Panc1 (cell line): ENCODE data around the gene KDM7A. TPM values are rescaled to one million over a fixed set of nuclear protein-coding genes. Genes with fewer than 3 reads are reported as not detected.
A peak's percentile ranks its signal among the peaks of the same experiment; 100 is the strongest.

Experiments used
- ATAC-seq: fragments of 200-7000 bp; cut with Tn5 transposase; 2 replicates; pipeline ENCODE4 v1.9.1; 2020; ENCODE audit warnings: mild to moderate bottlenecking, moderate library complexity
- BruUV-seq: library from RNA; stranded (reverse); fragments of 400-500 nt; replicated peaks from 2 replicates; lab custom pipeline; 2021; lab: Mats Ljungman, UMichigan
- CTCF ChIA-PET: fragments of 300-600 bp; sonication (Branson Sonifier 250); formaldehyde crosslinking; loops from one replicate; lab custom pipeline; 2022; ENCODE audit warnings: antibody characterized with exemption; lab: Charles Lee
- POLR2A ChIA-PET: fragments of 300-600 bp; sonication (Branson Sonifier 250); formaldehyde crosslinking; loops from one replicate; lab custom pipeline; 2022; ENCODE audit warnings: antibody characterized with exemption; lab: Charles Lee
- DNase-seq: peaks from one replicate; pipeline ENCODE4 v3.0.0-alpha.2; 2010; ENCODE audit warnings: low read depth, low spot score
- H3K27ac ChIP-seq: 2 replicates; pipeline ENCODE4 v1.5.1; 2011; ENCODE audit warnings: mild to moderate bottlenecking, low read length, inconsistent platforms
- H3K27me3 ChIP-seq: fragments of 200-500 bp; sonication (Bioruptor generic); 2 replicates; pipeline ENCODE4 v1.6.0; 2014; ENCODE audit warnings: low read length, inconsistent platforms; ENCODE audit not compliant: control insufficient read depth, insufficient read depth
- H3K36me3 ChIP-seq: fragments of 200-500 bp; sonication (Bioruptor generic); 2 replicates; pipeline ENCODE4 v1.5.1; 2014; ENCODE audit warnings: inconsistent platforms, mild to moderate bottlenecking, low read length, moderate library complexity; ENCODE audit not compliant: control insufficient read depth, insufficient read depth
- H3K4me1 ChIP-seq: 2 replicates; pipeline ENCODE4 v1.5.1; 2011; ENCODE audit warnings: inconsistent platforms, mild to moderate bottlenecking, low read length, moderate library complexity; ENCODE audit not compliant: control insufficient read depth, insufficient read depth
- H3K4me3 ChIP-seq, 2 experiments: 2 replicates each; pipeline ENCODE4 v1.5.1; 2011 to 2012; ENCODE audit warnings: low read depth in 2 of 2, low read length in 2 of 2, mild to moderate bottlenecking in 2 of 2, inconsistent platforms in 1 of 2, moderate library complexity in 1 of 2
- H3K9me3 ChIP-seq: fragments of 200-500 bp; sonication (Bioruptor generic); 2 replicates; pipeline ENCODE4 v1.5.1; 2014; ENCODE audit warnings: low read depth, mild to moderate bottlenecking, inconsistent platforms, low read length, moderate library complexity; ENCODE audit not compliant: control insufficient read depth, insufficient read depth
- CTCF ChIP-seq: fragments of 450-650 bp; IDR thresholded peaks from 2 replicates; pipeline ENCODE4 v1.5.1; 2017; ENCODE audit warnings: mild to moderate bottlenecking
- POLR2AphosphoS5 ChIP-seq: IDR thresholded peaks from 2 replicates; pipeline ENCODE4 v1.6.1; 2012; ENCODE audit warnings: mild to moderate bottlenecking, low read depth, low read length, moderate library complexity
- REST ChIP-seq, 2 experiments: IDR thresholded peaks; 2 replicates each; pipeline ENCODE4 v1.6.1; 2011 to 2012; ENCODE audit warnings: low read depth in 2 of 2, control low read depth in 1 of 2, low read length in 1 of 2, mild to moderate bottlenecking in 1 of 2, moderate library complexity in 1 of 2; ENCODE audit not compliant: insufficient read depth in 1 of 2
- SIN3A ChIP-seq: IDR thresholded peaks from 2 replicates; pipeline ENCODE4 v1.6.1; 2012; ENCODE audit warnings: low read depth, mild to moderate bottlenecking, low read length, moderate library complexity, borderline replicate concordance; ENCODE audit not compliant: insufficient read depth
- TCF7L2 ChIP-seq: IDR thresholded peaks from 2 replicates; pipeline ENCODE4 v1.6.1; 2011; ENCODE audit warnings: mild to moderate bottlenecking, low read depth, low read length, inconsistent platforms
- in situ Hi-C: cut with HindIII; loops from 2 replicates; pipeline ENCODE4 v1.10.0; 2016; ENCODE audit warnings: low sequenced_read_pairs, low pct_unique_long_range_greater_than_20kb
- intact Hi-C: fragments of 100-400 bp; cut with micrococcal nuclease; formaldehyde crosslinking; loops from one replicate; pipeline ENCODE4 v1.10.0; 2022; ENCODE audit not compliant: unreplicated experiment
- total RNA-seq: library from RNA; stranded (reverse); gene quantifications from one replicate; pipeline ENCODE4 v1.2.1, GENCODE V29; 2021; ENCODE audit not compliant: unreplicated experiment

The KDM7A gene
- total RNA-seq, 1 experiment from 2014 or later = 3.6 TPM

- H3K4me3 ChIP-seq = no peak overlapping the region
- H3K27ac ChIP-seq = peak overlapping the region; percentile 3; the same call in 1 of the 2 replicates
- H3K9me3 ChIP-seq = no peaks in the 10 kb centered on the region
- no TSS peak for BruUV-seq
- H3K27me3 ChIP-seq = no peaks in the 10 kb centered on the region
- intact Hi-C loops = no loop called here
- CTCF ChIA-PET = no interaction called here
- in situ Hi-C loops = no loop called here
- DNase-seq (no peak), ATAC-seq (peak; percentile 47; the same call in 1 of the 2 replicates)
- POLR2A ChIA-PET = interaction anchor here (0.6 kb wide), 1 partner anchor 15 kb away, joined by 3 read pairs; no protein-coding TSS in a partner anchor
- TF ChIP-seq POLR2AphosphoS5 = no peak
- TF ChIP-seq REST (IDR thresholded peaks at IDR 0.05; ENCODE audit: insufficient read depth in 1 of 2, low read depth in 2 of 2, low read length in 1 of 2) = no peak
- no peak for TF ChIP-seq CTCF
- no peak for TF ChIP-seq TCF7L2
- TF ChIP-seq SIN3A = no peak
- H3K4me1 ChIP-seq = peaks cover 10% of the 10 kb centered on the region
- H3K36me3 ChIP-seq = no peaks in the 10 kb centered on the region
Observed at GRCh38 chr7:140160308-140160707, 16.5 kb downstream of the KDM7A start.

- in situ Hi-C loops = no loop called here
- H3K4me1 ChIP-seq = peaks cover 7% of the 10 kb centered on the region
- no peaks in the 10 kb centered on the region for H3K27me3 ChIP-seq
- CTCF ChIA-PET = no interaction called here
- H3K36me3 ChIP-seq = no peaks in the 10 kb centered on the region
- ATAC-seq = peak; percentile 51; the same call in 1 of the 2 replicates
- POLR2A ChIA-PET = no interaction called here
- TF ChIP-seq TCF7L2 (no peak), REST (IDR thresholded peaks at IDR 0.05; ENCODE audit: insufficient read depth in 1 of 2, low read depth in 2 of 2, low read length in 1 of 2) (no peak), POLR2AphosphoS5 (no peak), SIN3A (no peak), CTCF (no peak)
- intact Hi-C loops = no loop called here
- no peak overlapping the region for H3K27ac ChIP-seq
- H3K9me3 ChIP-seq = no peaks in the 10 kb centered on the region
- no peak for DNase-seq
- BruUV-seq = TSS peak; percentile 42
- no peak overlapping the region for H3K4me3 ChIP-seq
Observed at GRCh38 chr7:140159497-140159896, 17.3 kb downstream of the KDM7A start.
